H1 (cell line): Measurements from ENCODE around the gene TLE1. TPM values are rescaled to one million over a fixed set of nuclear protein-coding genes. Genes with fewer than 3 reads are reported as not detected.

Experiments
- CTCF ChIA-PET: fragments of 300-600 bp; sonication (Branson Sonifier 250); formaldehyde crosslinking; loops from one replicate; lab custom pipeline; 2021; ENCODE audit not compliant: partially characterized antibody; lab: Charles Lee
- POLR2A ChIA-PET: fragments of 300-600 bp; sonication (Branson Sonifier 250); formaldehyde crosslinking; loops from one replicate; lab custom pipeline; 2021; ENCODE audit warnings: inconsistent platforms; ENCODE audit not compliant: partially characterized antibody; lab: Charles Lee
- DNase-seq, 2 experiments: peaks; one replicate each; pipeline versions ENCODE4 v3.0.0 to v3.0.0-alpha.2; 2010 to 2022; ENCODE audit warnings: low spot score in 2 of 2, low read depth in 1 of 2, mixed read lengths in 1 of 2
- FAIRE-seq: peaks from 2 replicates; lab custom pipeline; 2011; peaks lifted over from hg19 to GRCh38; lab: Jason Lieb, UNC
- H2AFZ ChIP-seq: 2 replicates; pipeline ENCODE4 v1.8.1; 2012; ENCODE audit warnings: low read length, inconsistent platforms
- H2AK5ac ChIP-seq: 2 replicates; pipeline ENCODE4 v1.6.1; 2013; ENCODE audit warnings: low read depth, low read length
- H2BK120ac ChIP-seq: replicated peaks from 2 replicates; pipeline ENCODE3; 2013; ENCODE audit warnings: low read depth, low read length, inconsistent platforms
- H2BK12ac ChIP-seq: 2 replicates; pipeline ENCODE4 v1.6.1; 2013; ENCODE audit warnings: low read depth, low read length
- H2BK15ac ChIP-seq: 2 replicates; pipeline ENCODE4 v1.6.1; 2013; ENCODE audit warnings: low read length
- H2BK20ac ChIP-seq: 2 replicates; pipeline ENCODE4 v1.6.1; 2013; ENCODE audit warnings: low read length
- H2BK5ac ChIP-seq: 2 replicates; pipeline ENCODE4 v1.6.1; 2013; ENCODE audit warnings: low read depth, low read length
- H3K14ac ChIP-seq: 2 replicates; pipeline ENCODE4 v1.6.1; 2013; ENCODE audit warnings: inconsistent platforms; ENCODE audit not compliant: insufficient read length
- H3K18ac ChIP-seq: 2 replicates; pipeline ENCODE4 v1.6.1; 2013; ENCODE audit warnings: low read length; ENCODE audit errors: extremely low read depth
- H3K23ac ChIP-seq: 2 replicates; pipeline ENCODE4 v1.6.1; 2013; ENCODE audit warnings: inconsistent platforms; ENCODE audit not compliant: insufficient read length
- H3K23me2 ChIP-seq: 2 replicates; pipeline ENCODE4 v1.6.1; 2013; ENCODE audit warnings: low read depth, low read length
- H3K27ac ChIP-seq: 2 replicates; pipeline ENCODE4 v1.6.1; 2011; ENCODE audit warnings: low read depth, low read length, inconsistent platforms
- H3K27me3 ChIP-seq, 4 experiments: replicated peaks in 1 of 4; 1 replicate in 1 of 4; 2 replicates in 3 of 4; pipeline versions ENCODE4 v1.6.1 to v1.8.1; 2011 to 2013; ENCODE audit warnings: low read length in 3 of 4, mild to moderate bottlenecking in 3 of 4, inconsistent platforms in 2 of 4, mixed read lengths in 2 of 4, moderate library complexity in 1 of 4; ENCODE audit not compliant: control insufficient read depth in 3 of 4, insufficient read depth in 3 of 4; ENCODE audit errors: extremely low read depth in 1 of 4
- H3K36me3 ChIP-seq, 4 experiments: 2 replicates each; pipeline versions ENCODE4 v1.6.1 to v1.8.1; 2011 to 2013; ENCODE audit warnings: mild to moderate bottlenecking in 4 of 4, low read length in 3 of 4, moderate library complexity in 2 of 4, control low read depth in 1 of 4, inconsistent platforms in 1 of 4; ENCODE audit not compliant: insufficient read depth in 4 of 4, control insufficient read depth in 2 of 4
- H3K4ac ChIP-seq: replicated peaks from 2 replicates; pipeline ENCODE3; 2013; ENCODE audit warnings: low read length, low read depth, mixed read lengths, inconsistent platforms; ENCODE audit not compliant: insufficient read length
- H3K4me1 ChIP-seq, 4 experiments: replicated peaks in 1 of 4; 1 replicate in 1 of 4; 2 replicates in 3 of 4; pipeline versions ENCODE4 v1.6.1 to v1.8.1; 2011 to 2013; ENCODE audit warnings: low read length in 3 of 4, inconsistent platforms in 2 of 4, mixed read lengths in 1 of 4; ENCODE audit not compliant: insufficient read depth in 4 of 4, control insufficient read depth in 3 of 4
- H3K4me2 ChIP-seq, 2 experiments: 2 replicates each; pipeline versions ENCODE4 v1.6.1 to v1.8.1; 2011 to 2013; ENCODE audit warnings: low read depth in 2 of 2, low read length in 2 of 2, control low read depth in 1 of 2, inconsistent platforms in 1 of 2, mild to moderate bottlenecking in 1 of 2; ENCODE audit not compliant: insufficient read depth in 1 of 2
- H3K4me3 ChIP-seq, 4 experiments: fragments of 200-600, 300-600 bp in 1 of 4; sonication (generic), shearing (Covaris generic), sonication (Bioruptor Twin) in 1 of 4; 2 replicates each; pipeline versions ENCODE4 v1.5.1 to v1.8.1; 2011 to 2016; ENCODE audit warnings: low read length in 4 of 4, low read depth in 3 of 4, control low read depth in 2 of 4, inconsistent platforms in 2 of 4, mild to moderate bottlenecking in 2 of 4, mixed read lengths in 1 of 4, moderate library complexity in 1 of 4; ENCODE audit not compliant: insufficient read depth in 2 of 4; ENCODE audit errors: extremely low read depth in 1 of 4
- H3K56ac ChIP-seq: replicated peaks from 2 replicates; pipeline ENCODE3; 2013; ENCODE audit warnings: low read depth, mild to moderate bottlenecking, mixed read lengths, low read length, inconsistent platforms; ENCODE audit not compliant: insufficient read length
- H3K79me1 ChIP-seq: 2 replicates; pipeline ENCODE4 v1.6.1; 2013; ENCODE audit warnings: low read depth, low read length, control low read depth
- H3K79me2 ChIP-seq, 2 experiments: 2 replicates each; pipeline versions ENCODE4 v1.6.1 to v1.8.1; 2012 to 2013; ENCODE audit warnings: low read length in 2 of 2, mild to moderate bottlenecking in 2 of 2, inconsistent platforms in 1 of 2; ENCODE audit not compliant: insufficient read depth in 2 of 2, control insufficient read depth in 1 of 2
- H3K9ac ChIP-seq, 4 experiments: replicated peaks in 1 of 4; 1 replicate in 1 of 4; 2 replicates in 3 of 4; pipeline versions ENCODE4 v1.6.1 to v1.8.1; 2011 to 2013; ENCODE audit warnings: low read depth in 3 of 4, low read length in 3 of 4, control low read depth in 2 of 4, mild to moderate bottlenecking in 2 of 4, moderate library complexity in 2 of 4, inconsistent platforms in 1 of 4; ENCODE audit errors: extremely low read depth in 1 of 4
- H3K9me3 ChIP-seq, 2 experiments: 2 replicates each; pipeline versions ENCODE4 v1.6.1 to v1.8.1; 2012 to 2013; ENCODE audit warnings: mild to moderate bottlenecking in 2 of 2, moderate library complexity in 2 of 2, control low read depth in 1 of 2, inconsistent platforms in 1 of 2, low read depth in 1 of 2, low read length in 1 of 2, mixed read lengths in 1 of 2; ENCODE audit not compliant: insufficient read depth in 2 of 2
- H4K20me1 ChIP-seq, 2 experiments: replicated peaks in 1 of 2; 2 replicates each; pipeline versions ENCODE3 to v1.8.1; 2011 to 2013; ENCODE audit warnings: inconsistent platforms in 2 of 2, low read length in 2 of 2, mild to moderate bottlenecking in 1 of 2; ENCODE audit not compliant: insufficient read depth in 2 of 2, control insufficient read depth in 1 of 2
- H4K5ac ChIP-seq: 2 replicates; pipeline ENCODE4 v1.6.1; 2013; ENCODE audit warnings: low read length, low read depth, mixed read lengths, inconsistent platforms; ENCODE audit not compliant: insufficient read length
- H4K8ac ChIP-seq: 2 replicates; pipeline ENCODE4 v1.8.0; 2013; ENCODE audit warnings: mild to moderate bottlenecking, moderate library complexity, low read length, inconsistent platforms; ENCODE audit not compliant: insufficient read depth; ENCODE audit errors: extremely low read depth
- H4K91ac ChIP-seq: replicated peaks from 2 replicates; pipeline ENCODE3; 2013; ENCODE audit warnings: low read length, mixed read lengths, inconsistent platforms; ENCODE audit not compliant: insufficient read length
- BRCA1 ChIP-seq: IDR thresholded peaks from 2 replicates; pipeline ENCODE4 v1.6.1; 2012; ENCODE audit warnings: low read depth, low read length, improper control_type of control experiment
- CTCF ChIP-seq, 3 experiments: IDR thresholded peaks; 1 replicate in 2 of 3; 2 replicates in 1 of 3; pipeline versions ENCODE4 v1.5.1 to v1.6.1; 2011; ENCODE audit warnings: low read length in 3 of 3, mild to moderate bottlenecking in 3 of 3, inconsistent platforms in 2 of 3, low read depth in 1 of 3, moderate library complexity in 1 of 3; ENCODE audit not compliant: insufficient read depth in 1 of 3; ENCODE audit errors: control extremely low read depth in 1 of 3
- EGR1 ChIP-seq: IDR thresholded peaks from 2 replicates; pipeline ENCODE4 v1.6.1; 2011; ENCODE audit warnings: low read depth, low read length, borderline replicate concordance
- EP300 ChIP-seq, 2 experiments: IDR thresholded peaks; 1 replicate in 1 of 2; 2 replicates in 1 of 2; pipeline ENCODE4 v1.6.1; 2011 to 2012; ENCODE audit warnings: low read depth in 2 of 2, low read length in 2 of 2, mild to moderate bottlenecking in 2 of 2, borderline replicate concordance in 1 of 2, inconsistent platforms in 1 of 2, moderate library complexity in 1 of 2
- GABPA ChIP-seq: IDR thresholded peaks from 2 replicates; pipeline ENCODE4 v1.6.1; 2011; ENCODE audit warnings: mild to moderate bottlenecking, low read length, moderate library complexity, borderline replicate concordance; ENCODE audit not compliant: insufficient read depth
- JUND ChIP-seq: IDR thresholded peaks from 2 replicates; pipeline ENCODE4 v1.6.1; 2011; ENCODE audit warnings: mild to moderate bottlenecking, improper control_type of control experiment, low read length
- KDM1A ChIP-seq: fragments of 200-600, 300-600 bp; sonication (generic); IDR thresholded peaks from 2 replicates; pipeline ENCODE4 v1.7.1; 2016; ENCODE audit warnings: mild to moderate bottlenecking, low read length, borderline replicate concordance
- RFX5 ChIP-seq: IDR thresholded peaks from 2 replicates; pipeline ENCODE4 v1.6.1; 2011; ENCODE audit warnings: low read depth, low read length, improper control_type of control experiment, borderline replicate concordance
- SIN3A ChIP-seq, 2 experiments: IDR thresholded peaks in 1 of 2; conservative IDR thresholded peaks in 1 of 2; 2 replicates each; pipeline ENCODE4 v1.6.1; 2011 to 2012; ENCODE audit warnings: low read length in 2 of 2, improper control_type of control experiment in 1 of 2, low read depth in 1 of 2, mild to moderate bottlenecking in 1 of 2
- SIX5 ChIP-seq: IDR thresholded peaks from 2 replicates; pipeline ENCODE4 v1.6.1; 2011; ENCODE audit warnings: mild to moderate bottlenecking, low read depth, low read length
- TAF7 ChIP-seq: optimal IDR thresholded peaks from 2 replicates; pipeline ENCODE3; 2011; ENCODE audit warnings: low read depth, mild to moderate bottlenecking, inconsistent platforms, low read length, moderate library complexity, borderline replicate concordance
- WGBS, 2 experiments: shearing (Covaris generic) in 1 of 2; methylation state at CpG; one replicate each; pipeline versions ENCODE4 v1.1.6 to v1.1.7; 2013 to 2015; ENCODE audit warnings: low lambda C conversion rate in 2 of 2, mixed read lengths in 2 of 2, inconsistent platforms in 1 of 2, low coverage in 1 of 2, missing lambda C conversion rate in 1 of 2; ENCODE audit not compliant: insufficient replicate concordance in 2 of 2, insufficient coverage in 1 of 2, insufficient read length in 1 of 2; ENCODE audit errors: extremely low coverage in 1 of 2, missing lambda C conversion rate in 1 of 2; 5-methylcytosine and 5-hydroxymethylcytosine counted together
- polyA plus RNA-seq, 7 experiments: library from polyadenylated mRNA; depleted of rRNA in 3 of 7; stranded (reverse) in 5 of 7; unstranded in 2 of 7; fragments of >200 nt in 5 of 7; fragments of 200-250 nt in 2 of 7; gene quantifications; 1 replicate in 5 of 7; 2 replicates in 1 of 7; 4 replicates in 1 of 7; pipeline versions ENCODE4 v1.2.1 to v1.2.3, GENCODE V29; 2011 to 2013; ENCODE audit warnings: missing spikeins in 2 of 7, mixed read lengths in 2 of 7
- total RNA-seq: library from RNA; stranded (reverse); fragmentation: NEBNext Ultra II Directional; extraction: Animal tissue kit (Norgen Biotek cat#: 25700); gene quantifications from 2 replicates; pipeline ENCODE4 v1.2.1, GENCODE V29; 2021

TLE1 gene
- total and polyA plus RNA-seq, 2 of the 8 experiments (the other 6 are each of a cell fraction or from before 2014, with no cell fraction given), result 81.8 to 91.6 TPM

- no peaks in the 10 kb centered on the region for H3K27me3 ChIP-seq
- peaks cover 64 to 99% of the 10 kb centered on the region in 2 experiments for H3K79me2 ChIP-seq
- peaks cover 2 to 16% (median 12%) of the 10 kb centered on the region in 4 experiments; a peak in 6 of 7 replicates for H3K4me1 ChIP-seq
- TF ChIP-seq SIX5 (no peak), JUND (no peak), BRCA1 (no peak), CTCF (IDR thresholded peaks at IDR 0.05; ENCODE audit: control extremely low read depth in 1 of 3, insufficient read depth in 1 of 3, low read depth in 1 of 3, low read length in 3 of 3) (no peak), RFX5 (no peak), KDM1A (no peak), SIN3A (conservative IDR thresholded peaks at IDR 0.05 in 1 of 2, IDR thresholded peaks at IDR 0.05 in 1 of 2; ENCODE audit: low read depth in 1 of 2, low read length in 2 of 2) (no peak), EGR1 (no peak), EP300 (IDR thresholded peaks at IDR 0.05; ENCODE audit: borderline replicate concordance in 1 of 2, low read depth in 2 of 2, low read length in 2 of 2) (no peak), TAF7 (no peak), GABPA (no peak)
These were observed 6.1 kb downstream of the TLE1 start for GRCh38 chr9:81683238-81683637.

More at GRCh38 chr9:81683238-81683637, 6.1 kb downstream of the TLE1 start:
- Histone ChIP-seq H3K4me3 (no peak overlapping the region), H3K9me3 (no peaks in the 10 kb centered on the region), H3K79me1 (no peaks in the 10 kb centered on the region), H2BK120ac (no peak overlapping the region), H2AFZ (no peak overlapping the region), H3K23ac (no peak overlapping the region), H2BK20ac (no peak overlapping the region), H3K36me3 (peaks cover 2 to 51% (median 23%) of the 10 kb centered on the region in 4 experiments), H2AK5ac (no peak overlapping the region), H3K27ac (no peak overlapping the region), H4K8ac (no peak overlapping the region), H3K9ac (no peak overlapping the region), H3K4ac (no peak overlapping the region), H2BK12ac (no peak overlapping the region), H3K18ac (no peak overlapping the region), H4K20me1 (peaks cover 43 to 50% of the 10 kb centered on the region in 2 experiments), H2BK15ac (no peak overlapping the region), H4K91ac (no peak overlapping the region), H3K4me2 (no peak overlapping the region), H4K5ac (no peak overlapping the region), H2BK5ac (no peak overlapping the region), H3K14ac (no peak overlapping the region), H3K23me2 (peaks cover 3% of the 10 kb centered on the region; the same call in 1 of the 2 replicates), H3K56ac (no peak overlapping the region)
- WGBS, 2 experiments, result 86% methylated on average over 3 of the region's 3 CpGs; no CpG with 5 or more reads in 1 of the 2 experiments
- ChIA-PET POLR2A (interaction anchor here (0.6 to 10.8 kb wide), 7 partner anchors 9 to 85 kb away, joined by 3 to 97 read pairs (median 5); no protein-coding TSS in a partner anchor), CTCF (interaction anchor here (0.6 to 1.8 kb wide), 11 partner anchors 18 to 1285 kb away, joined by 3 to 4 read pairs (median 3); no protein-coding TSS in a partner anchor)
- FAIRE-seq, result no peak
- DNase-seq, result no peak
